A549 (cell line): ENCODE results near the gene LMTK3. TPM values are rescaled to one million over a fixed set of nuclear protein-coding genes. Genes with fewer than 3 reads are reported as not detected.

ENCODE experiments used
- ATAC-seq, 2 experiments: fragments of 200-7000 bp in 1 of 2; fragments of >200 bp in 1 of 2; cut with Nextera tagmentation in 1 of 2; cut with Tn5 transposase in 1 of 2; 3 replicates each; pipeline versions ENCODE4 v1.8.0 to v1.9.1; 2018 to 2020; ENCODE audit warnings: mild to moderate bottlenecking in 1 of 2, moderate library complexity in 1 of 2
- CTCF ChIA-PET: fragments of 300-600 bp; sonication (Branson Sonifier 250); formaldehyde crosslinking; extraction: SDS; loops from one replicate; lab custom pipeline; 2021; ENCODE audit warnings: antibody characterized with exemption, inconsistent platforms; lab: Yijun Ruan, JAX
- POLR2A ChIA-PET: fragments of 350-600 bp; formaldehyde crosslinking; extraction: SDS; loops from one replicate; lab custom pipeline; 2021; ENCODE audit warnings: antibody characterized with exemption, inconsistent platforms; lab: Yijun Ruan, JAX
- DNase-seq, 2 experiments: peaks; one replicate each; pipeline versions ENCODE4 v3.0.0 to v3.0.0-alpha.2; 2011 to 2016; ENCODE audit warnings: low read depth in 1 of 2, low spot score in 1 of 2
- FAIRE-seq: peaks from 2 replicates; lab custom pipeline; 2011; peaks lifted over from hg19 to GRCh38; lab: Jason Lieb, UNC
- H3K27ac ChIP-seq, 2 experiments: fragments of >200 bp; sonication (Bioruptor Twin); formaldehyde crosslinking; 3 replicates each; pipeline ENCODE4 v1.5.1; 2016 to 2017
- H3K4me1 ChIP-seq: fragments of >200 bp; sonication (Bioruptor Twin); formaldehyde crosslinking; 3 replicates; pipeline ENCODE4 v1.6.1; 2016
- H3K4me2 ChIP-seq: fragments of >200 bp; sonication (Bioruptor Twin); formaldehyde crosslinking; 3 replicates; pipeline ENCODE4 v1.6.1; 2016
- H3K4me3 ChIP-seq: fragments of >200 bp; sonication (Bioruptor Twin); formaldehyde crosslinking; 3 replicates; pipeline ENCODE4 v1.5.1; 2016
- H3K9me3 ChIP-seq: fragments of >200 bp; sonication (Bioruptor Twin); formaldehyde crosslinking; 3 replicates; pipeline ENCODE4 v1.6.1; 2016
- CBX2 ChIP-seq: fragments of 200-600 bp; sonication (generic); IDR thresholded peaks from 2 replicates; pipeline ENCODE4 v1.6.1; 2016; ENCODE audit warnings: low read depth, mild to moderate bottlenecking, borderline replicate concordance
- CEBPB ChIP-seq, 2 experiments: fragments of >200 bp in 1 of 2; sonication (Bioruptor Twin) in 1 of 2; formaldehyde crosslinking in 1 of 2; IDR thresholded peaks; 2 replicates each; pipeline ENCODE4 v1.6.1; 2012 to 2016
- EHMT2 ChIP-seq: fragments of 200-600 bp; sonication (generic); IDR thresholded peaks from 2 replicates; pipeline ENCODE4 v1.6.1; 2016; ENCODE audit warnings: antibody characterized with exemption, low read depth, mild to moderate bottlenecking, moderate library complexity
- FOXS1 ChIP-seq: fragments of 250-450 bp; sonication (Bioruptor Pico); IDR thresholded peaks from 2 replicates; pipeline ENCODE4 v1.5.0; 2020; ENCODE audit warnings: mild to moderate bottlenecking, moderate library complexity
- GATA3 ChIP-seq: IDR thresholded peaks from 2 replicates; pipeline ENCODE4 v1.6.1; 2012; ENCODE audit warnings: borderline replicate concordance
- KDM5A ChIP-seq: fragments of 200-600 bp; sonication (generic); IDR thresholded peaks from 2 replicates; pipeline ENCODE4 v1.6.1; 2016; ENCODE audit warnings: antibody characterized with exemption, mild to moderate bottlenecking
- NFE2L2 ChIP-seq: fragments of 150-350 bp; conservative IDR thresholded peaks from 2 replicates; pipeline ENCODE4 v1.6.1; 2014; ENCODE audit warnings: low read length
- TP53 ChIP-seq: fragments of 250-450 bp; sonication (Bioruptor Pico); IDR thresholded peaks from 2 replicates; pipeline ENCODE4 v1.5.0; 2021; ENCODE audit warnings: mild to moderate bottlenecking, moderate library complexity
- WGBS: methylation state at CpG from one replicate; pipeline ENCODE4 v1.1.6; 2017; ENCODE audit errors: missing lambda C conversion rate; 5-methylcytosine and 5-hydroxymethylcytosine counted together
- polyA plus RNA-seq, 4 experiments: library from polyadenylated mRNA; depleted of rRNA in 3 of 4; stranded (reverse); fragments of >200 nt; fragmentation: RNase III in 1 of 4; extraction: RNeasy Plus Mini Kit Qiagen cat#74134 plus additional on column Dnase treatment in 1 of 4; gene quantifications; 2 replicates in 3 of 4; 3 replicates in 1 of 4; pipeline ENCODE4 v1.2.3, GENCODE V29; 2011 to 2017
- TF ChIP-seq, protein P1 (sequence below): fragments of >200 bp; sonication (Bioruptor Twin); formaldehyde crosslinking; IDR thresholded peaks from 2 replicates; pipeline ENCODE4 v1.6.1; 2016
- TF ChIP-seq, protein P2 (sequence below): fragments of 250-450 bp; sonication (Bioruptor Pico); IDR thresholded peaks from 2 replicates; pipeline ENCODE4 v1.5.0; 2020; ENCODE audit warnings: low read depth, mild to moderate bottlenecking, moderate library complexity
- TF ChIP-seq, protein P3 (sequence below): fragments of >200 bp; sonication (Bioruptor Twin); formaldehyde crosslinking; IDR thresholded peaks from 3 replicates; pipeline ENCODE4 v1.5.1; 2016
- TF ChIP-seq, protein P4 (sequence below): fragments of 250-450 bp; sonication (Bioruptor Pico); IDR thresholded peaks from 2 replicates; pipeline ENCODE4 v1.5.0; 2021; ENCODE audit warnings: mild to moderate bottlenecking, moderate library complexity, borderline replicate concordance

LMTK3 gene
- polyA plus RNA-seq, 2 of the 4 experiments (the other 2 are of a cell fraction), result 0.62 to 6.1 TPM

DNA sequence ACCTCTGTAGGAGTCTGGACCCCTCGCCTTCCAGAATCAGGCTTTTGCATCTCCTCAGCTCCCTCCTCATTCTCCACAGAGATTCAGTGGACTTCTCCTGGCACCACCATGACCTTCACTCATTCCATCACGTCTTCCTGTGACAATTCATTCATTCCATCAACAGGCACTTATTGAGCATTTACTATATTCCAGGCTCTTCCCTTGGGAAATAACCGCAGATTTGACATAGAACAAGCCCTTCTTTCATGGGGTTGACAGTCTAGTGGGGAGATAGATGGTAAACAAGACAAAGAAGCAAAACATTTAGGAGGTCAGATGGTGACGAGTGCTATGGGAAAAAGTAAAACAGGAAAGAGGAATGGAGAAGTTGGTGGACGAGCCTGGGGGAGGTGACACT is 37.7 kb upstream of the LMTK3 start:
- 81% methylated on average over 5 of the region's 5 CpGs for WGBS
- no peak overlapping the region for H3K4me3 ChIP-seq
- POLR2A ChIA-PET, result no interaction called here
- FAIRE-seq (peak; percentile 72), DNase-seq (no peak)
- H3K4me1 ChIP-seq, result peaks cover 39% of the 10 kb centered on the region
- no peaks in the 10 kb centered on the region for H3K9me3 ChIP-seq
- peak overlapping the region in 1 of 2 experiments; percentile 97; a peak in 3 of 6 replicates for H3K27ac ChIP-seq
- TF ChIP-seq, protein P1, sequence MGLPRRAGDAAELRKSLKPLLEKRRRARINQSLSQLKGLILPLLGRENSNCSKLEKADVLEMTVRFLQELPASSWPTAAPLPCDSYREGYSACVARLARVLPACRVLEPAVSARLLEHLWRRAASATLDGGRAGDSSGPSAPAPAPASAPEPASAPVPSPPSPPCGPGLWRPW, result no peak
- 0 out of 2 replicates have a peak, but pooled peaks have one; percentile 4 for TF ChIP-seq TP53 (CRISPR knock-in tag)
- TF ChIP-seq, all 56 proteins: peak for 1
- CTCF ChIA-PET, result interaction anchor here (1.2 to 1.4 kb wide), 2 partner anchors 10 to 39 kb away, joined by 3 to 4 read pairs; no protein-coding TSS in a partner anchor
- no peak overlapping the region for H3K4me2 ChIP-seq
- ATAC-seq, result no peak

DNA sequence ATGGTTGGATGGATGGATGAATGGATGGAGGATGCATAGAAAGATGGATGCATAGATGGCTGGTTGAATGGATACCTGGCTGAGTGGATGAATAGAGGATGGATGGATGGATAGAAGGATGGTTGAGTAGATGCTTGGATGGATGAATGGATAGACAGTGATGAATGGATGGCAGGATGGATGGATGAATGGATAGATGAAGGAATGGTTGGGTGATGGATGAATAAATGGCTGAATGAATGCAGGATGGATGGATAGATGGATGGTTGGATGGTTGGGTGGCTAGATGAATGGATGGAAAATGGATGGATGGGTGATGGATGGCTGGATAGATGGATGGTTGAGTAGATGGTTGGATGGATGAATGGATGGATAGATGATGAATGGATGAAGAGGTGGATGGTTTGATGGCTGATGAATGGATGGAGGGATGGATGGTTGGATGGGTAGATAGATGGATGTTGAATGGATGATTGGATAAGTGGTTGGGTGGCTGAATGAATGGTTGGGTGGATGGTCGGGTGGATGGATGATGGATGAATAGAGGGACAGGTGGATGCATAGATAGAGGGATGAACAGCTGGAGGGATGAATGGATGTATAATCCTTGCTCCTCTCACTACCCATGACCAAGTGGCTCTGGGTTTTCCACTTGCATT is 36.7 kb upstream of the LMTK3 start:
- peaks cover 41% of the 10 kb centered on the region for H3K4me1 ChIP-seq
- H3K4me2 ChIP-seq, result no peak overlapping the region
- TF ChIP-seq, protein P2, sequence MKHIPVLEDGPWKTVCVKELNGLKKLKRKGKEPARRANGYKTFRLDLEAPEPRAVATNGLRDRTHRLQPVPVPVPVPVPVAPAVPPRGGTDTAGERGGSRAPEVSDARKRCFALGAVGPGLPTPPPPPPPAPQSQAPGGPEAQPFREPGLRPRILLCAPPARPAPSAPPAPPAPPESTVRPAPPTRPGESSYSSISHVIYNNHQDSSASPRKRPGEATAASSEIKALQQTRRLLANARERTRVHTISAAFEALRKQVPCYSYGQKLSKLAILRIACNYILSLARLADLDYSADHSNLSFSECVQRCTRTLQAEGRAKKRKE (CRISPR knock-in tag), result no peak
- TF ChIP-seq EHMT2 (peak; percentile 55), KDM5A (no peak), CEBPB (IDR thresholded peaks at IDR 0.05) (no peak)
- TF ChIP-seq, all 56 proteins: peak for 1
- no peak for ATAC-seq
- no peak for DNase-seq
- Histone ChIP-seq H3K27ac (no peak overlapping the region), H3K9me3 (no peaks in the 10 kb centered on the region), H3K4me3 (no peak overlapping the region)
- no peak for FAIRE-seq
- CTCF ChIA-PET, result interaction anchor here (1.2 to 1.4 kb wide), 2 partner anchors 9 to 40 kb away, joined by 3 to 4 read pairs; no protein-coding TSS in a partner anchor
- WGBS, result 69% methylated on average over 1 of the region's 1 CpG
- POLR2A ChIA-PET, result no interaction called here

DNA sequence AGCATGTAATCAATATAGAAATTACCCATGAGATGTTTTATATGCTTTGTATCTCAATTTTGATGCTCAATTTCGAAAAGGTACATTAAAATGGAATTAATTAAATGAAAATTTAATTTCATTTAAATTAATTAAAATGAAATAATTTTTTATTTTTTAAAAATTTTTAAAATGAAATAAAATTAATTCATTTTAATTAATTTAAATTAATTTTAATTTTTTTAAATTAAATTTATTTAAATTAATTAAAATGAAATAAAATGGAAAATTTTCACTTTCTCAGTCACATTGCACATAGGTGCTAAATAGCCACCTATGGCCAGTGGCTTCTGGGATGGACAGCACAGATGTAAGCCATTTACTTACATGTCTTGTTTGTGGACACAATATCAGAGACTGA is 36.1 kb upstream of the LMTK3 start:
- H3K27ac ChIP-seq, result no peak overlapping the region
- H3K4me1 ChIP-seq, result peaks cover 41% of the 10 kb centered on the region
- ATAC-seq, result no peak
- ChIA-PET POLR2A (no interaction called here), CTCF (interaction anchor here (0.9 kb wide), 1 partner anchor 22 kb away, joined by 5 read pairs; no protein-coding TSS in a partner anchor)
- WGBS, result 56% methylated on average over 1 of the region's 1 CpG
- no peak for DNase-seq
- H3K4me3 ChIP-seq, result no peak overlapping the region
- FAIRE-seq, result no peak
- no peaks in the 10 kb centered on the region for H3K9me3 ChIP-seq
- TF ChIP-seq, protein P3, sequence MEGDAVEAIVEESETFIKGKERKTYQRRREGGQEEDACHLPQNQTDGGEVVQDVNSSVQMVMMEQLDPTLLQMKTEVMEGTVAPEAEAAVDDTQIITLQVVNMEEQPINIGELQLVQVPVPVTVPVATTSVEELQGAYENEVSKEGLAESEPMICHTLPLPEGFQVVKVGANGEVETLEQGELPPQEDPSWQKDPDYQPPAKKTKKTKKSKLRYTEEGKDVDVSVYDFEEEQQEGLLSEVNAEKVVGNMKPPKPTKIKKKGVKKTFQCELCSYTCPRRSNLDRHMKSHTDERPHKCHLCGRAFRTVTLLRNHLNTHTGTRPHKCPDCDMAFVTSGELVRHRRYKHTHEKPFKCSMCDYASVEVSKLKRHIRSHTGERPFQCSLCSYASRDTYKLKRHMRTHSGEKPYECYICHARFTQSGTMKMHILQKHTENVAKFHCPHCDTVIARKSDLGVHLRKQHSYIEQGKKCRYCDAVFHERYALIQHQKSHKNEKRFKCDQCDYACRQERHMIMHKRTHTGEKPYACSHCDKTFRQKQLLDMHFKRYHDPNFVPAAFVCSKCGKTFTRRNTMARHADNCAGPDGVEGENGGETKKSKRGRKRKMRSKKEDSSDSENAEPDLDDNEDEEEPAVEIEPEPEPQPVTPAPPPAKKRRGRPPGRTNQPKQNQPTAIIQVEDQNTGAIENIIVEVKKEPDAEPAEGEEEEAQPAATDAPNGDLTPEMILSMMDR, result no peak
- TF ChIP-seq, protein P4, sequence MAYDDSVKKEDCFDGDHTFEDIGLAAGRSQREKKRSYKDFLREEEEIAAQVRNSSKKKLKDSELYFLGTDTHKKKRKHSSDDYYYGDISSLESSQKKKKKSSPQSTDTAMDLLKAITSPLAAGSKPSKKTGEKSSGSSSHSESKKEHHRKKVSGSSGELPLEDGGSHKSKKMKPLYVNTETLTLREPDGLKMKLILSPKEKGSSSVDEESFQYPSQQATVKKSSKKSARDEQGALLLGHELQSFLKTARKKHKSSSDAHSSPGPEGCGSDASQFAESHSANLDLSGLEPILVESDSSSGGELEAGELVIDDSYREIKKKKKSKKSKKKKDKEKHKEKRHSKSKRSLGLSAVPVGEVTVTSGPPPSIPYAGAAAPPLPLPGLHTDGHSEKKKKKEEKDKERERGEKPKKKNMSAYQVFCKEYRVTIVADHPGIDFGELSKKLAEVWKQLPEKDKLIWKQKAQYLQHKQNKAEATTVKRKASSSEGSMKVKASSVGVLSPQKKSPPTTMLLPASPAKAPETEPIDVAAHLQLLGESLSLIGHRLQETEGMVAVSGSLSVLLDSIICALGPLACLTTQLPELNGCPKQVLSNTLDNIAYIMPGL (CRISPR knock-in tag), result no peak
- no peak for TF ChIP-seq CBX2
- no peak for TF ChIP-seq FOXS1 (CRISPR knock-in tag)
- no peak for TF ChIP-seq GATA3
- no peak for TF ChIP-seq EHMT2
- no peak for TF ChIP-seq NFE2L2
- TF ChIP-seq, protein P1, result no peak
- no peak overlapping the region for H3K4me2 ChIP-seq
